ENCODE data around the gene CEACAM16. TPM values are rescaled to one million over a fixed set of nuclear protein-coding genes. Genes with fewer than 3 reads are reported as not detected.

Gene CEACAM16
- total RNA-seq, 1 donor from 2014 or later: not detected

- H3K4me1 ChIP-seq: no peaks in the 10 kb centered on the region
- H3K9me3 ChIP-seq: no peaks in the 10 kb centered on the region
- no peaks in the 10 kb centered on the region for H3K36me3 ChIP-seq
- H3K4me3 ChIP-seq: no peak within 1 kb of the TSS
- no peak for TF ChIP-seq CTCF (IDR thresholded peaks at IDR 0.05)
- DNase-seq (no peak), ATAC-seq (peak; percentile 59)
- H3K27me3 ChIP-seq: no peaks in the 10 kb centered on the region
- intact Hi-C loops (cut with DNase I): no loop called here
- no peak within 1 kb of the TSS for H3K27ac ChIP-seq
Observed at GRCh38 chr19:44671400-44671799, 27.6 kb upstream of the CEACAM16 start, which contains the start of gene CEACAM19. Gene CEACAM19 (plus strand): TSS chr19:44671482. CDS start chr19:44671932, 450 bp downstream.

GRCh38 chr19:44672226-44672625, 26.7 kb upstream of the CEACAM16 start:
- intact Hi-C loops (cut with DNase I): no loop called here
- DNase-seq (no peak), ATAC-seq (no peak)
- Histone ChIP-seq H3K27ac (no peak overlapping the region), H3K27me3 (no peaks in the 10 kb centered on the region), H3K4me3 (no peak overlapping the region), H3K9me3 (no peaks in the 10 kb centered on the region), H3K36me3 (no peaks in the 10 kb centered on the region), H3K4me1 (no peaks in the 10 kb centered on the region)
- no peak for TF ChIP-seq CTCF (IDR thresholded peaks at IDR 0.05)

GRCh38 chr19:44673510-44673909, 25.4 kb upstream of the CEACAM16 start:
- Histone ChIP-seq H3K27me3 (no peaks in the 10 kb centered on the region), H3K36me3 (no peaks in the 10 kb centered on the region), H3K4me1 (no peaks in the 10 kb centered on the region), H3K27ac (no peak overlapping the region), H3K4me3 (no peak overlapping the region), H3K9me3 (no peaks in the 10 kb centered on the region)
- ATAC-seq (no peak), DNase-seq (no peak)
- no peak for TF ChIP-seq CTCF (IDR thresholded peaks at IDR 0.05)
- intact Hi-C loops (cut with DNase I): no loop called here

- Histone ChIP-seq H3K36me3 (no peaks in the 10 kb centered on the region), H3K27ac (no peak overlapping the region), H3K27me3 (no peaks in the 10 kb centered on the region), H3K9me3 (no peaks in the 10 kb centered on the region), H3K4me1 (no peaks in the 10 kb centered on the region), H3K4me3 (no peak overlapping the region)
- no peak for TF ChIP-seq CTCF (IDR thresholded peaks at IDR 0.05)
- ATAC-seq (no peak), DNase-seq (no peak)
- intact Hi-C loops (cut with DNase I): no loop called here
Observed at GRCh38 chr19:44675521-44675920, 23.4 kb upstream of the CEACAM16 start.

GRCh38 chr19:44677019-44677811, 21.7 kb upstream of the CEACAM16 start:
- H3K4me1 ChIP-seq: no peaks in the 10 kb centered on the region
- H3K27me3 ChIP-seq: no peaks in the 10 kb centered on the region
- no peaks in the 10 kb centered on the region for H3K9me3 ChIP-seq
- DNase-seq (no peak), ATAC-seq (no peak)
- no peak overlapping the region for H3K4me3 ChIP-seq
- TF ChIP-seq CTCF (IDR thresholded peaks at IDR 0.05): no peak
- H3K36me3 ChIP-seq: no peaks in the 10 kb centered on the region
- H3K27ac ChIP-seq: no peak overlapping the region
- intact Hi-C loops (cut with DNase I): no loop called here
